CD4-positive, alpha-beta memory T cell (primary cell): ENCODE results near the gene ZEB2. TPM values are rescaled to one million over a fixed set of nuclear protein-coding genes. Genes with fewer than 3 reads are reported as not detected.

Experiments
- CTCF ChIA-PET: fragments of 350-600 bp; sonication (Branson Sonifier 250); formaldehyde crosslinking; loops from one replicate; lab custom pipeline; 2021; ENCODE audit warnings: inconsistent platforms; ENCODE audit not compliant: partially characterized antibody; lab: Charles Lee
- POLR2A ChIA-PET: fragments of 350-600 bp; sonication (Branson Sonifier 250); formaldehyde crosslinking; loops from one replicate; lab custom pipeline; 2021; ENCODE audit not compliant: partially characterized antibody; lab: Charles Lee
- DNase-seq, 5 donors: peaks; one replicate each; pipeline versions ENCODE4 v3.0.0 to v3.0.0-alpha.2; 2020 to 2022; ENCODE audit warnings: mixed read lengths in 1 of 5
- H3K27ac ChIP-seq: one replicate; pipeline ENCODE4 v1.7.0; 2013; ENCODE audit warnings: low read depth, low read length
- H3K27me3 ChIP-seq: 2 replicates; pipeline ENCODE4 v1.7.0; 2013; ENCODE audit warnings: mild to moderate bottlenecking, low read length, moderate library complexity; ENCODE audit not compliant: insufficient read depth
- H3K36me3 ChIP-seq: 2 replicates; pipeline ENCODE4 v1.7.0; 2013; ENCODE audit warnings: mild to moderate bottlenecking, low read length, moderate library complexity; ENCODE audit not compliant: insufficient read depth
- H3K4me1 ChIP-seq: 2 replicates; pipeline ENCODE4 v1.7.0; 2013; ENCODE audit warnings: mild to moderate bottlenecking, low read length, moderate library complexity; ENCODE audit not compliant: insufficient read depth
- H3K4me3 ChIP-seq, 2 donors: one replicate each; pipeline ENCODE4 v1.7.0; 2013; ENCODE audit warnings: low read length in 2 of 2, mild to moderate bottlenecking in 1 of 2
- H3K9me3 ChIP-seq, 2 donors: one replicate each; pipeline ENCODE4 v1.7.0; 2013; ENCODE audit warnings: low read length in 2 of 2, control low read depth in 1 of 2; ENCODE audit not compliant: control insufficient read depth in 1 of 2
- H3K27ac Mint-ChIP-seq, 7 donors: one replicate each; pipeline ENCODE4 v1.8.0; 2020 to 2021; ENCODE audit warnings: mixed read lengths in 7 of 7, mild to moderate bottlenecking in 6 of 7, inconsistent platforms in 3 of 7, moderate library complexity in 3 of 7
- H3K27me3 Mint-ChIP-seq, 2 donors: one replicate each; pipeline ENCODE4 v1.8.0; 2020 to 2021; ENCODE audit warnings: mixed read lengths in 2 of 2
- H3K36me3 Mint-ChIP-seq, 2 donors: one replicate each; pipeline ENCODE4 v1.8.0; 2020 to 2021; ENCODE audit warnings: mixed read lengths in 2 of 2, inconsistent platforms in 1 of 2, mild to moderate bottlenecking in 1 of 2
- H3K4me1 Mint-ChIP-seq, 4 donors: one replicate each; pipeline ENCODE4 v1.8.0; 2020 to 2021; ENCODE audit warnings: mixed read lengths in 4 of 4, mild to moderate bottlenecking in 1 of 4
- H3K4me3 Mint-ChIP-seq, 8 donors: one replicate each; pipeline ENCODE4 v1.8.0; 2020 to 2021; ENCODE audit warnings: mixed read lengths in 8 of 8, mild to moderate bottlenecking in 7 of 8, moderate library complexity in 6 of 8, inconsistent platforms in 3 of 8
- H3K9me3 Mint-ChIP-seq, 8 donors: one replicate each; pipeline ENCODE4 v1.8.0; 2020 to 2021; ENCODE audit warnings: mixed read lengths in 8 of 8, mild to moderate bottlenecking in 5 of 8, inconsistent platforms in 3 of 8, moderate library complexity in 1 of 8
- intact Hi-C: fragments of 100-400 bp; cut with micrococcal nuclease; formaldehyde crosslinking; loops from one replicate; pipeline ENCODE4 v1.15.1; 2023
- polyA plus RNA-seq, 2 donors: library from polyadenylated mRNA; unstranded; fragments of 300-500 nt; fragmentation: Illumina TruSeq; gene quantifications; one replicate each; pipeline ENCODE4 v1.2.3, GENCODE V29; 2021
- total RNA-seq, 2 experiments: library from RNA; stranded (reverse); gene quantifications; one replicate each; pipeline ENCODE4 v1.2.3, GENCODE V29; 2021

ZEB2 gene
- total and polyA plus RNA-seq, 4 experiments from 2014 or later: 0.83 to 5.2 (median 2.6) TPM

DNA sequence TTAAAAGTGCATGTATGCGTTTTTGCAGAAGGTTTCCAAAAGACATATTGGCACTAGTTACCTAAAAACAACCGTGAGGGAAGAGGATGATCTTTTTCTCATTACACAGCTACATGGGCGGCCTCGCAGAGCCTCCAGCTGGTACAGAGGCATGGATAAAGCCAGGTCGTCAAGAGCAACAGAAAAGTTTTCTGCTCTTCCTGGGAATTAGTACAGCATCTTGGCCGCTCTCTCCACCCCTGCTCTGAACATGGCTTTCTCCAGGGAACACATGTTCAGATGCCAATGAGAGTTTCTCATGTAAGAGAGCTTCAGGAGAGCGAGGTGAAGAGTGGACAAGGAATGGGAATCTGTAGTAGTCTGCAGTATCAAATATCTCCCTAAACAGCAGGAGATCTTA lies 108.4 kb downstream of the ZEB2 start:
- ChIA-PET CTCF (no interaction called here), POLR2A (no interaction called here)
- no peaks in the 10 kb centered on the region for H3K36me3 ChIP-seq
- DNase-seq: peak in 1 of 5 donors; percentile 12
- H3K27me3 Mint-ChIP-seq: peaks cover 0 to 1% of the 10 kb centered on the region in 2 donors
- no peaks in the 10 kb centered on the region for H3K4me1 ChIP-seq
- H3K4me3 Mint-ChIP-seq: no peak overlapping the region
- intact Hi-C loops: no loop called here
- H3K27ac ChIP-seq: no peak overlapping the region
- H3K27me3 ChIP-seq: no peaks in the 10 kb centered on the region
- no peaks in the 10 kb centered on the region for H3K36me3 Mint-ChIP-seq
- H3K9me3 Mint-ChIP-seq: no peaks in the 10 kb centered on the region
- no peak overlapping the region for H3K27ac Mint-ChIP-seq
- peaks cover 2 to 13% (median 7%) of the 10 kb centered on the region in 4 donors for H3K4me1 Mint-ChIP-seq
- no peaks in the 10 kb centered on the region for H3K9me3 ChIP-seq
- H3K4me3 ChIP-seq: no peak overlapping the region

GRCh38 chr2:144409241-144409640 lies 110.7 kb downstream of the ZEB2 start:
- no peak overlapping the region for H3K4me3 Mint-ChIP-seq
- intact Hi-C loops: no loop called here

DNA sequence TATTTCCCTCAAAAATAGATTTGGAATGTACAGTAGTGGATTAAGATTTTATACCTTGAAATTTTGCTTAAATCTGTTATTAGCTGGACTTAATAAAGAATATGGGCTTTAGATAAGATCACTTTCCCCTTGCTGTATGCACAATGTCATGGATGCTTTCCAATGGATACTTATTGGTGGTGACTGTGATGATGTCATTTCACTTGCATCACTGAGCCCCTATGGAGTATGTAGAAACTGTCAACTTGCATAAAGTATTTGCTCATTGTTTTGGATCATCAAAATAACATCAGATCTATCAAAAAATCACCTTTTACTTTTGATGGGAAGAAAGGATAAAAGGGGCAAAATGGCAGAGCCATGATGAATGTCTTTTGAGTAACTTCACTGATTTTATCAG lies 112.7 kb downstream of the ZEB2 start:
- H3K27me3 ChIP-seq: no peaks in the 10 kb centered on the region
- H3K4me1 ChIP-seq: no peaks in the 10 kb centered on the region
- POLR2A ChIA-PET: no interaction called here
- H3K27me3 Mint-ChIP-seq: peaks cover 0 to 6% of the 10 kb centered on the region in 2 donors
- H3K27ac Mint-ChIP-seq: no peak overlapping the region
- H3K9me3 ChIP-seq: no peaks in the 10 kb centered on the region
- H3K36me3 Mint-ChIP-seq: no peaks in the 10 kb centered on the region
- CTCF ChIA-PET: no interaction called here
- intact Hi-C loops: no loop called here
- H3K36me3 ChIP-seq: no peaks in the 10 kb centered on the region
- no peak overlapping the region for H3K27ac ChIP-seq
- peaks cover 0 to 2% (median 0%) of the 10 kb centered on the region in 4 donors for H3K4me1 Mint-ChIP-seq
- no peaks in the 10 kb centered on the region for H3K9me3 Mint-ChIP-seq
- H3K4me3 ChIP-seq: no peak overlapping the region
- DNase-seq: no peak
- no peak overlapping the region for H3K4me3 Mint-ChIP-seq

More at GRCh38 chr2:144409241-144409640, 110.7 kb downstream of the ZEB2 start:
- no peak overlapping the region for H3K4me3 ChIP-seq
- no peaks in the 10 kb centered on the region for H3K9me3 Mint-ChIP-seq
- no peak for DNase-seq
- no peak overlapping the region for H3K27ac Mint-ChIP-seq
- ChIA-PET POLR2A (no interaction called here), CTCF (no interaction called here)
- no peaks in the 10 kb centered on the region for H3K4me1 ChIP-seq
- no peaks in the 10 kb centered on the region for H3K27me3 ChIP-seq
- peaks cover 0 to 8% (median 3%) of the 10 kb centered on the region in 4 donors for H3K4me1 Mint-ChIP-seq
- H3K27ac ChIP-seq: no peak overlapping the region
- no peaks in the 10 kb centered on the region for H3K9me3 ChIP-seq
- peaks cover 0 to 3% of the 10 kb centered on the region in 2 donors for H3K27me3 Mint-ChIP-seq
- H3K36me3 Mint-ChIP-seq: no peaks in the 10 kb centered on the region
- no peaks in the 10 kb centered on the region for H3K36me3 ChIP-seq

DNA sequence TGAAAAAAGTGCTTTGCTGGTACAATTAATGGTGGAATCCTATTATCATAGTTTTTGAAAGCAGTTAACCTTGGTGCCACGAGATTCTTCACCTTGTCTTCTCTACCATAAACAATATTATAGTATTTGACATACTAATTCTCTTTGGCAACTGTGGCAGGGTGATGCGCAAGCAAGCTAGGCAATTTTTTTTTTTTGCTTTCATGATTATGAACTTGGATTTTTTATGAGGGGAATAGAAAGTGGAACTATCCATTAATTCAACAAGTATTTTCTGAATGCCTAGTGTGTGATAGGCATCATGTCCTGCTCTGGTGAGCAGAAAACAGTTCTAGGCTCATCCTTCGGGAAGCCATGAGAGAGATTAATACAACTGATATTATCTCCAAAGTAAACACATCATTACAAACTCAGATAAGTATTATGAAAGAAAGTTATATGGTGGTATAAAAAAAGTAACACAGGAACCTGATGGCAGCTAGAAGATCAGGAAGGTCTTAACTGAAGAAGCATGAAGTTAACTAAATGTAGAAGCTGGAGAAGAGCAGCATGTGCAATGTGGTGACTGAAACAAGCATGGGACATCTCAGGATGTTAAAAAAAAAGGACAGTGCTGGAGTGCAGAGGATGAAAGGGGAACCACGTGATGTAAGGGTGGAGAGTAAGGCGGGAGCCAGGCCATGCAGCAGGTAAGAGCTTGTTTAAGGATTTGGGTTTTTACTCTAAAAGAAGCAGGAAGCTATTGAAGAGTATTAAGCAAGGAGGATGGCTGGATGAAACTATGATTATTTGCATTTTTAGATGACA lies 113.7 kb downstream of the ZEB2 start:
- Mint-ChIP-seq H3K9me3 (no peaks in the 10 kb centered on the region), H3K27me3 (peaks cover 0 to 6% of the 10 kb centered on the region in 2 donors), H3K4me3 (no peak overlapping the region), H3K4me1 (peaks cover 0 to 2% (median 0%) of the 10 kb centered on the region in 4 donors), H3K27ac (no peak overlapping the region), H3K36me3 (no peaks in the 10 kb centered on the region)
- no peaks in the 10 kb centered on the region for H3K4me1 ChIP-seq
- no peaks in the 10 kb centered on the region for H3K36me3 ChIP-seq
- H3K4me3 ChIP-seq: no peak overlapping the region
- H3K27me3 ChIP-seq: no peaks in the 10 kb centered on the region
- CTCF ChIA-PET: no interaction called here
- DNase-seq: no peak
- intact Hi-C loops: no loop called here
- POLR2A ChIA-PET: no interaction called here
- no peaks in the 10 kb centered on the region for H3K9me3 ChIP-seq
- H3K27ac ChIP-seq: no peak overlapping the region

DNA sequence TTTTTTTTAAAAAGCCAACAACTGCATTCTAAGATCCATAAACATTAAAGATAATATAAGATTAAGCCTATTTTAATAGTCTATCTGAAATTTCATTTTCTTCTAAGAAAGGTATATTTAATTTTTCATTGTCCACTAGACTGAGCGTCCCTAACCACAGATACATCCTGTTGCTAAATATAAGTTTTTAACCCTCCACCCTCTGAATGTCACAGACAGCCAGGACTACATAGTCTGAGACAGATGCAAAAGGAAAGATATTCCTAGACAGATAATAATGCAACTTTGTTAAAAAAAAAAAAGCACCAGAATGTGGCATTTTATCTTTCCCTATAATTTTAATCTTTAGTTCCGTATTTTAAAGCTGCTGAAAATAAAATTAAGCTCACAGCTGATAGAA lies 114.6 kb downstream of the ZEB2 start:
- POLR2A ChIA-PET: no interaction called here
- no peaks in the 10 kb centered on the region for H3K36me3 ChIP-seq
- no peak overlapping the region for H3K27ac Mint-ChIP-seq

GRCh38 chr2:144404586-144405314 lies 115.2 kb downstream of the ZEB2 start:
- H3K4me3 Mint-ChIP-seq: no peak overlapping the region
- H3K27ac Mint-ChIP-seq: no peak overlapping the region
- Histone ChIP-seq H3K27me3 (no peaks in the 10 kb centered on the region), H3K36me3 (no peaks in the 10 kb centered on the region), H3K4me3 (no peak overlapping the region), H3K4me1 (no peaks in the 10 kb centered on the region), H3K9me3 (no peaks in the 10 kb centered on the region), H3K27ac (no peak overlapping the region)
- H3K4me1 Mint-ChIP-seq: peaks cover 0 to 2% (median 0%) of the 10 kb centered on the region in 4 donors
- no peaks in the 10 kb centered on the region for H3K36me3 Mint-ChIP-seq
- H3K27me3 Mint-ChIP-seq: peaks cover 0 to 6% of the 10 kb centered on the region in 2 donors
- no peak for DNase-seq
- intact Hi-C loops: no loop called here
- H3K9me3 Mint-ChIP-seq: no peaks in the 10 kb centered on the region
- ChIA-PET CTCF (no interaction called here), POLR2A (no interaction called here)

More for the DNA sequence above, 114.6 kb downstream of the ZEB2 start:
- Mint-ChIP-seq H3K9me3 (no peaks in the 10 kb centered on the region), H3K27me3 (peaks cover 0 to 6% of the 10 kb centered on the region in 2 donors), H3K4me1 (peaks cover 0 to 2% (median 0%) of the 10 kb centered on the region in 4 donors), H3K4me3 (no peak overlapping the region), H3K36me3 (no peaks in the 10 kb centered on the region)
- CTCF ChIA-PET: no interaction called here
- Histone ChIP-seq H3K4me1 (no peaks in the 10 kb centered on the region), H3K27me3 (no peaks in the 10 kb centered on the region), H3K27ac (no peak overlapping the region), H3K4me3 (no peak overlapping the region), H3K9me3 (no peaks in the 10 kb centered on the region)
- intact Hi-C loops: no loop called here
- no peak for DNase-seq

GRCh38 chr2:144403933-144404332 lies 116.0 kb downstream of the ZEB2 start:
- Histone ChIP-seq H3K4me1 (no peaks in the 10 kb centered on the region), H3K9me3 (no peaks in the 10 kb centered on the region), H3K36me3 (no peaks in the 10 kb centered on the region), H3K4me3 (no peak overlapping the region), H3K27me3 (no peaks in the 10 kb centered on the region), H3K27ac (no peak overlapping the region)
- ChIA-PET CTCF (no interaction called here), POLR2A (no interaction called here)
- H3K9me3 Mint-ChIP-seq: no peaks in the 10 kb centered on the region
- peaks cover 0 to 2% (median 0%) of the 10 kb centered on the region in 4 donors for H3K4me1 Mint-ChIP-seq
- no peak overlapping the region for H3K4me3 Mint-ChIP-seq
- intact Hi-C loops: no loop called here
- no peaks in the 10 kb centered on the region for H3K36me3 Mint-ChIP-seq
- H3K27ac Mint-ChIP-seq: no peak overlapping the region
- DNase-seq: no peak
- peaks cover 0 to 6% of the 10 kb centered on the region in 2 donors for H3K27me3 Mint-ChIP-seq
